ENCODE measurements around the gene SLC27A5.
A peak's percentile ranks its signal among the peaks of the same experiment; 100 is the strongest.
"Not testable (repeated sequence)": the region's sequence is repeated elsewhere in the genome, so short reads cannot be mapped to it uniquely, and the experiment has no call there.

SLC27A5 gene

GRCh38 chr19:58451358-58452101 is 60.3 kb downstream of the SLC27A5 start, which contains the start of gene ZNF324B:
Gene ZNF324B (plus strand): TSS chr19:58451622. CDS start chr19:58453702, 2,080 bp downstream.
- no peak for TF ChIP-seq CTCF (IDR thresholded peaks at IDR 0.05; ENCODE audit: low read depth, low read length)
- peak within 1 kb of the TSS; percentile 63 for H3K4me3 ChIP-seq (ENCODE audit: low read depth, low read length)
- in situ Hi-C loops (cut with HindIII; ENCODE audit: low sequenced_read_pairs): no loop called here
- peak; percentile 94 for DNase-seq (ENCODE audit: low read depth, low spot score)

GRCh38 chr19:58450856-58451357 is 60.9 kb downstream of the SLC27A5 start:
- TF ChIP-seq CTCF (IDR thresholded peaks at IDR 0.05; ENCODE audit: low read depth, low read length): no peak
- in situ Hi-C loops (cut with HindIII; ENCODE audit: low sequenced_read_pairs): no loop called here
- no peak for DNase-seq (ENCODE audit: low read depth, low spot score)
- peak overlapping the region; percentile 63 for H3K4me3 ChIP-seq (ENCODE audit: low read depth, low read length)

- DNase-seq (ENCODE audit: low read depth, low spot score); H3K4me3 ChIP-seq (ENCODE audit: low read depth, low read length); in situ Hi-C loops (cut with HindIII; ENCODE audit: low sequenced_read_pairs): not testable (repeated sequence)
Measured at GRCh38 chr19:58449980-58450379, 61.8 kb downstream of the SLC27A5 start.

- DNase-seq (ENCODE audit: low read depth, low spot score); in situ Hi-C loops (cut with HindIII; ENCODE audit: low sequenced_read_pairs); H3K4me3 ChIP-seq (ENCODE audit: low read depth, low read length): not testable (repeated sequence)
Measured at GRCh38 chr19:58448860-58449259, 62.9 kb downstream of the SLC27A5 start.
